Renal cortex interstitium (tissue), 11 donors: Measurements from ENCODE around the gene TMOD1. TPM values are rescaled to one million over a fixed set of nuclear protein-coding genes. Genes with fewer than 3 reads are reported as not detected.

Source experiments
- DNase-seq, 11 donors: peaks; one replicate each; pipeline ENCODE4 v3.0.0-alpha.2; 2013; ENCODE audit warnings: low read depth in 9 of 11, low spot score in 4 of 11; ENCODE audit errors: extremely low read depth in 1 of 11
- polyA plus RNA-seq, 3 donors: library from polyadenylated mRNA; unstranded; fragments of 120-200 nt; gene quantifications; one replicate each; pipeline ENCODE4 v1.2.1, GENCODE V29; 2013; ENCODE audit not compliant: insufficient read length in 3 of 3

TMOD1 gene
- polyA plus RNA-seq, 3 donors = 0.67 to 2.7 (median 1.8) TPM

- no peak for DNase-seq
Observed at GRCh38 chr9:97640325-97640724, 138.9 kb downstream of the TMOD1 start.

GRCh38 chr9:97645720-97646119 is 144.3 kb downstream of the TMOD1 start:
- DNase-seq = no peak

- no peak for DNase-seq
Observed at GRCh38 chr9:97647996-97648395, 146.5 kb downstream of the TMOD1 start.

Other genes starting within 250 kb of the TMOD1 start
- gene CCDC180, start 194.0 kb upstream of the TMOD1 start, polyA plus RNA-seq = 10 to 100 TPM in 2 of 3 donors, 1 to 10 TPM in 1; 9.9 to 16.5 (median 13.5) TPM
- gene TDRD7, start 89.6 kb upstream of the TMOD1 start, polyA plus RNA-seq = 1 to 10 TPM; 7.1 to 8.0 (median 7.7) TPM
- 10 to 100 TPM; 30.3 to 43.0 (median 32.2) TPM for gene TSTD2, start 131.7 kb downstream of the TMOD1 start, polyA plus RNA-seq
- gene NCBP1, start 132.2 kb downstream of the TMOD1 start, polyA plus RNA-seq = 10 to 100 TPM; 47.2 to 54.9 (median 49.8) TPM
- gene XPA, start 195.7 kb downstream of the TMOD1 start, polyA plus RNA-seq = 10 to 100 TPM; 33.7 to 41.8 (median 35.8) TPM